ENCODE measurements around the gene NPDC1.
"Not testable (repeated sequence)": the region's sequence is repeated elsewhere in the genome, so short reads cannot be mapped to it uniquely, and the experiment has no call there.

NPDC1 gene

GRCh38 chr9:137074657-137075274 is 28.8 kb upstream of the NPDC1 start:
- DNase-seq = no peak

- no peak for DNase-seq
These were observed 28.0 kb upstream of the NPDC1 start for GRCh38 chr9:137073992-137074399.

GRCh38 chr9:137071282-137071681 is 25.3 kb upstream of the NPDC1 start:
- no peak for DNase-seq

- DNase-seq = no peak
These were observed 24.9 kb upstream of the NPDC1 start for GRCh38 chr9:137070906-137071275.

GRCh38 chr9:137070201-137070905 is 24.4 kb upstream of the NPDC1 start, which contains the start of gene SAPCD2:
SAPCD2 (minus strand) TSS chr9:137070557; CDS start chr9:137070460, 97 bp downstream.
- peak; percentile 81 for DNase-seq

GRCh38 chr9:137069508-137070091 is 23.6 kb upstream of the NPDC1 start:
- DNase-seq = no peak

GRCh38 chr9:137068539-137069507 is 22.8 kb upstream of the NPDC1 start:
- DNase-seq = no peak

GRCh38 chr9:137067860-137068538 is 22.0 kb upstream of the NPDC1 start:
- peak; percentile 68 for DNase-seq

- DNase-seq = no peak
These were observed 20.3 kb upstream of the NPDC1 start for GRCh38 chr9:137066096-137066861.

GRCh38 chr9:137065336-137065967 is 19.5 kb upstream of the NPDC1 start:
- no peak for DNase-seq

GRCh38 chr9:137064880-137065164 is 18.8 kb upstream of the NPDC1 start:
- no peak for DNase-seq

- DNase-seq = peak; percentile 31
These were observed 18.3 kb upstream of the NPDC1 start for GRCh38 chr9:137064027-137064879.

- DNase-seq = no peak
These were observed 17.5 kb upstream of the NPDC1 start for GRCh38 chr9:137063311-137064026.

- DNase-seq = not testable (repeated sequence)
These were observed 16.8 kb upstream of the NPDC1 start for GRCh38 chr9:137062798-137063197.

- no peak for DNase-seq
These were observed 16.4 kb upstream of the NPDC1 start for GRCh38 chr9:137062384-137062783.

- DNase-seq = no peak
These were observed 12.7 kb upstream of the NPDC1 start for GRCh38 chr9:137058521-137059234.

GRCh38 chr9:137057545-137057944 is 11.6 kb upstream of the NPDC1 start:
- DNase-seq = no peak

- no peak for DNase-seq
These were observed 10.9 kb upstream of the NPDC1 start for GRCh38 chr9:137056739-137057415.
